Kasumi-1 (cell line): ENCODE measurements around the gene WBP11.
"Not testable (repeated sequence)": the region's sequence is repeated elsewhere in the genome, so short reads cannot be mapped to it uniquely, and the experiment has no call there.

Experiments used
- DNase-seq, 2 experiments: peaks; one replicate each; lab custom pipeline; 2025; lab: John Stamatoyannopoulos, UW

The WBP11 gene

GRCh38 chr12:14771651-14772137 lies 31.6 kb downstream of the WBP11 start:
- DNase-seq, result peak; percentile 18 to 41

DNA sequence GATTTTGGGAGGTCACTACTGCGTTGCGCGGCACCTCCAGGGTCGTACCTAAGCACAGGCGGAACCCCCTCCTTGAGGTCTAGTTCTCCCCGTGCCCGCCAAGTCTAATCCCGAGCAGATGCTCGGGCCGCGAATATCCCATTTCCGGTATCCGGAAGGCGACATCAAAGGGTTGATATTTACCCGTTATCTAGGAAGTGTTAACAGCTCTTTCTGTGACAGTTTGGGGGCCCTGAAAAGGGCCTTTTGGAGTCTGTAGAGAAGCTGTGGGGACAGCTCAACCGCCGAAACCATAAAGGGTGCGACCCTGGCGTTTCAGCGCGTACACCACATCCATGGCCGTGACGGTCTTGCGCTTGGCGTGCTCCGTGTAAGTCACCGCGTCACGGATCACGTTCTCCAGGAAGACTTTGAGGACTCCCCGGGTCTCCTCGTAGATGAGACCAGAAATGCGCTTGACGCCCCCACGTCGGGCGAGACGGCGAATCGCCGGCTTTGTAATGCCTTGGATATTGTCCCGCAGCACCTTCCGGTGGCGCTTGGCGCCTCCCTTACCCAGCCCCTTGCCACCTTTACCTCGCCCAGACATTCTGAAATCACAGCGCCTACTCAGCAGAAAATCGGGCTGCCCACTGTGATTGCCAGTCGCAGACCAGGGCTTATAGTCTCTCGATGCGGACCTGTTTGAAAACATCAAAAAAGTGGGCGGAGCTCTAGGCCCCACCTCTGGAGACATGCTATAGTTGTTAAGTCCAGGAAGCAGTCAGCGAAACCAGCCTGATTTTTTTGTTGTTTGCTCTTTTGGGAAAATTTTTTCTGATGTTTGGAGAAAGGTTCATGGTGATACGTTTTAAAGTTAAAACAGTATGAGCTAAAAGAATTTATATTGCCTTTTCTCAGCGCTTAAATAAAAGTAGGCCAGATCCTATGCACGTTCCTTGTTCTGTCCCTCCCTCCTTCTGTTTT lies 32.5 kb downstream of the WBP11 start:
- peak; percentile 66 to 67 for DNase-seq

DNA sequence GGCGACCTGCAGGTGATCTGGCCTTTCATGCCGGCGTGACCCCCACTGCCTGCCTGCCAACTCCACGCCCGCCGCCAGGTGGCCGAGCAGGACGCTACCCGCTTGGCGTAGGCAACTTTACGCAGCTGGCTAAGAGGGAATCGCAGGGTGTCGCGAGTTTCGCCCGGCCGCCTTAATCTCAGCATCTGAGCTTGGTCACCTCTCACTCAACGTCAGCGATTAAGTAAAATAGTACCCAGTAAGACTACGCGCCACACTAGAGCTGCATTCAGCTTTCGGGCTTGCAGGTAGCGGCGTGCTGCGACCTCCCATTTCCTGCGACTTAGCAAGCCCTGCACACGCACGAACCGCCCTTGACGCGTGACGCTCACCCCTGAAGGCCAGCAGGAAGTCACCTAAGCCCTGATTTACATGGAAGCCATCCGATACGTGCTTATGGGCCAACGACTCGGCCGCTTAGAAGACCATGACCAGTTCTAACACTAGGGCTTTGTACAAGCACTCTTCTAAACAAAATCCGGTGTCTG lies 33.2 kb downstream of the WBP11 start:
- DNase-seq, result peak; percentile 34 to 68

GRCh38 chr12:14769466-14769968 lies 33.8 kb downstream of the WBP11 start:
- DNase-seq, result peak; percentile 25 to 38

GRCh38 chr12:14768823-14769405 lies 34.4 kb downstream of the WBP11 start:
- no peak for DNase-seq

DNA sequence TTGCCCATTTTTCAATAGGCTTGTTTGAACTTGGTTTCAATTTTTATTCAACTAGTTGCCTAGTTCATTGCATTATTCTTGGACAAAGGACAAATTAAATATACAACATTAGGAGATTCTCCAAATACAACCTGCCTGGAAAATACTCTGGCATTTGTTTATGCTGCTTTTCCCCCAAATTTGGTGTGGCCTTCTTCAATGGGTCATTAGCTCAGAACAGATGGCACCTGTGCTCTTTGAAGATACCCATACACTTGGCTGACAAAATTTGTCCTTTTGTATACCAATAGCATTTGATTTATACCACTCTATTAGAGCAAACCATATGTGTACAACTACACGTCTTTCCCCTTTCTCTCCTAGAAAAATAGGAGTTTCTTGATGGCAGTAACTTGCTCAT lies 35.7 kb downstream of the WBP11 start:
- DNase-seq, result no peak

GRCh38 chr12:14766649-14767215 lies 36.5 kb downstream of the WBP11 start:
- no peak for DNase-seq

DNA sequence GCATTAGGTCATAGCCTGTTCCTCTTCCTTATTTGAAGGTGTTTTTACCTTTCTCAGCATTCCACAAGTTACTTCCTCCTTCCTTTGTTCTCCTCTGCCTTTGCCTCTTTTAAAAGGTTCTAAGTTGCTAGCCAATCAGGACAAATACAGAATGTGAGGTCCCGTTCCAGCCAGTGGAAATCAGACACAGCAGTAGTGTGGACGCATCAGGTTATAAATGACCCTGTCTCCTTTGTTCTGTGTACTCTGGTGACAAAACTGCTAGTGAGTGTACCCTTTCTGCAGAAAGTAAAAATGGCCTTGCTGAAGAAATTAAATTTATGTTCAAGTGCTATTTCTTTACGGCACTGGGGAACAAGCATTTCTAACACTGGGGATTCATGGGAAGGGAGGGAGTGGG lies 37.3 kb downstream of the WBP11 start:
- not testable (repeated sequence) for DNase-seq

DNA sequence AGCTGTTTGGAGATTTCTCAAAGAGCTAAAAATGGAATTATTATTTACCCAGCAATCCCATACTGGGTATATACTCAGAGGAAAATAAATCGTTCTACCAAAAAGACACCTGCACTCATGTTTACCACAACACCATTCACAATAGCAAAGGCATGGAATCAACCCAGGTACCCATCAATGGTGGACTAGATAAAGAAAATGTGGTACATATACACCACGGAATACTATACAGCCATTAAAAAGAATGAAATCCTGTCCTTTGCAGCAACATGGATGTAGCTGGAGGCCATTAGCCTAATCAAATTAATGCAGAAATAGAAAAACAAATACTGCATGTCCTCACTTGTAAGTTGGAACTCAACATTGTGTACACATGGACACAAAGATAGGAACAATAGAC lies 37.9 kb downstream of the WBP11 start:
- DNase-seq, result no peak

DNA sequence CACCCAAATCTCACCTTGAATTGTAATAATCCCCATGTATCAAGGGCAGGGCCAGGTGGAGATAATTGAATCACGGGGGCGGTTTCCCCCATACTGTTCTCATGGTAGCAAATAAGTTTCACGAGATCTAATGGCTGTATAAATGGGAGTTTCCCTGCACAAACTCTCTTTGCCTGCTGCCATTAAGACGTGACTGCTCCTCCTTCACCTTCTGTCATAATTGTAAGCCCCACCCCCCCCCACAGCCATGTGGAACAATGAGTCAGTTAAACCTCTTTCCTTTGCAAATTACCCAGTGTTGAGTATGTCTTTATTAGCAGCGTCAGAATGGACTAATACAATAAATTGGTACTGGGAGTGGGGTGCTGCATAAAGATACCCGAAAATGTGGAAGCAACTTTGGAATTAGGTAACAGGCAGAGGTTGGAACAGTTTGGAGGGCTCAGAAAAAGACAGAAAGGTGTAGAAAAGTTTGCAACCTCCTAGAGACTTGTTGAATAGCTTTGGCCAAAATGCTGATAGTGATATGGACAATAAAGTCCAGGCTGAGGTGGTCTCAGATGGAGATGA lies 43.5 kb downstream of the WBP11 start:
- DNase-seq, result not testable (repeated sequence)

GRCh38 chr12:14756334-14757143 lies 46.7 kb downstream of the WBP11 start:
- no peak for DNase-seq

GRCh38 chr12:14751986-14752385 lies 51.3 kb downstream of the WBP11 start:
- no peak for DNase-seq

DNA sequence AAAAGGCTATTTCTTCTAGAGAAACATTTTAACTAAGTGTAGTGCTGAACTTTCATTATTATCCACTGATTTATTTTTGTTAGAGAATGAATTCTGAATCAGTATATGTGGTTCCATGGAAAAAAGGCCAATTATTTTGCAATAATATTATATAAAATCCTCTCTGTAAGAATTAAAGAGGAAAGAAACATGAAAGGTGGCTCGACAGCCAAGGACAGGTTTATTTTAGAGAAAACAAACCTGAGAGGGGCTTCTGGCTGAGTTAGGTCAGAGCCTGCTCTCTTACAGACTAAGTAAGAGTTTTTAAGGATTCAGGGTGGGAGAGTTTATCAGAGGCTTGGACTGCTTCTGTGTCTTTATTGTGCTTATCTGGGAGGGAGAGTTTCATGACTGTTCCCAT lies 60.2 kb downstream of the WBP11 start:
- DNase-seq, result no peak

DNA sequence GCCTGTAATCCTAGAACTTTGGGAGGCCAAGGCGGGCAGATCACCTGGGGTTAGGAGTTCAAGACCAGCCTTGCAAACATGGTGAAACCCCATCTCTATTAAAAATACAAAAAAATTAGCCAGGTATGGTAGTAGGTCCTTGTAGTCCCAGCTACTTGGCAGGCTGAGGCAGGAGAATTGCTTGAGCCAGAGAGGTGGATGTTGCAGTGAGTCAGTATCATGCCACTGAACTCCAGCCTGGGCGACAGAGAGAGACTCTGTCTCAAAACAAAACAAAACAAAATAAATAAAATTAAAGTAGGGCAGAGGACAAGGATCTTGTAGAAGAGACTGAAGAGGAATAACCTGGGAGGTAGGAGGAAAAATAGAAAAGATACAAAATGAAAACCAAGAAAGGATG lies 61.3 kb downstream of the WBP11 start:
- DNase-seq, result no peak

- no peak for DNase-seq
Observed at GRCh38 chr12:14741153-14741552, 62.1 kb downstream of the WBP11 start.

- not testable (repeated sequence) for DNase-seq
Observed at GRCh38 chr12:14736441-14736840, 66.8 kb downstream of the WBP11 start.
